ENCODE results near the gene HDAC1. TPM values are rescaled to one million over a fixed set of nuclear protein-coding genes. Genes with fewer than 3 reads are reported as not detected.
"Not testable (repeated sequence)": the region's sequence is repeated elsewhere in the genome, so short reads cannot be mapped to it uniquely, and the experiment has no call there.

Gene HDAC1
- total RNA-seq (2014; rRNA removed; shearing (Covaris generic)) = 98.0 and 99.1 TPM in 2 replicates
- polyA plus RNA-seq (2015; cell fraction: cytosol; rRNA removed) = 81.9 and 95.2 TPM in 2 replicates
- 137 and 147 TPM in 2 replicates for polyA plus RNA-seq (2015; cell fraction: nucleus; rRNA removed)

- in situ Hi-C loops (cut with HindIII; ENCODE audit: low pct_unique_long_range_greater_than_20kb, low sequenced_read_pairs) = no loop called here
- DNase-seq (ENCODE audit: low read depth, low spot score) = peak; percentile 94
Observed at GRCh38 chr1:32291708-32292538, at the start of gene HDAC1. TSS of gene HDAC1 (plus strand) at chr1:32292083. CDS start at chr1:32292170, 87 bp downstream.

- peak; percentile 55 for DNase-seq (ENCODE audit: low read depth, low spot score)
- in situ Hi-C loops (cut with HindIII; ENCODE audit: low pct_unique_long_range_greater_than_20kb, low sequenced_read_pairs) = no loop called here
Observed at GRCh38 chr1:32242341-32242851, 49.5 kb upstream of the HDAC1 start.

GRCh38 chr1:32246888-32247273 lies 45.0 kb upstream of the HDAC1 start, which contains the start of gene FAM167B:
TSS of gene FAM167B (plus strand) at chr1:32247222. CDS start at chr1:32247422, 200 bp downstream.
- in situ Hi-C loops (cut with HindIII; ENCODE audit: low pct_unique_long_range_greater_than_20kb, low sequenced_read_pairs) = no loop called here
- DNase-seq (ENCODE audit: low read depth, low spot score) = peak; percentile 98

GRCh38 chr1:32247452-32247851 lies 44.4 kb upstream of the HDAC1 start:
- in situ Hi-C loops (cut with HindIII; ENCODE audit: low pct_unique_long_range_greater_than_20kb, low sequenced_read_pairs) = no loop called here
- DNase-seq (ENCODE audit: low read depth, low spot score) = no peak

- peak; percentile 80 for DNase-seq (ENCODE audit: low read depth, low spot score)
- in situ Hi-C loops (cut with HindIII; ENCODE audit: low pct_unique_long_range_greater_than_20kb, low sequenced_read_pairs) = no loop called here
Observed at GRCh38 chr1:32247983-32248889, 43.6 kb upstream of the HDAC1 start.

GRCh38 chr1:32249831-32250525 lies 41.9 kb upstream of the HDAC1 start:
- in situ Hi-C loops (cut with HindIII; ENCODE audit: low pct_unique_long_range_greater_than_20kb, low sequenced_read_pairs) = no loop called here
- no peak for DNase-seq (ENCODE audit: low read depth, low spot score)

GRCh38 chr1:32250893-32251716 lies 40.8 kb upstream of the HDAC1 start, which contains the start of gene LCK:
TSS of gene LCK (plus strand) at chr1:32251265. CDS start at chr1:32274330, 23,065 bp downstream.
- in situ Hi-C loops (cut with HindIII; ENCODE audit: low pct_unique_long_range_greater_than_20kb, low sequenced_read_pairs) = no loop called here
- no peak for DNase-seq (ENCODE audit: low read depth, low spot score)

GRCh38 chr1:32255072-32256071 lies 36.5 kb upstream of the HDAC1 start:
- in situ Hi-C loops (cut with HindIII; ENCODE audit: low pct_unique_long_range_greater_than_20kb, low sequenced_read_pairs) = no loop called here
- DNase-seq (ENCODE audit: low read depth, low spot score) = no peak

GRCh38 chr1:32256473-32257226 lies 35.2 kb upstream of the HDAC1 start:
- DNase-seq (ENCODE audit: low read depth, low spot score) = no peak
- in situ Hi-C loops (cut with HindIII; ENCODE audit: low pct_unique_long_range_greater_than_20kb, low sequenced_read_pairs) = no loop called here

- in situ Hi-C loops (cut with HindIII; ENCODE audit: low pct_unique_long_range_greater_than_20kb, low sequenced_read_pairs) = no loop called here
- no peak for DNase-seq (ENCODE audit: low read depth, low spot score)
Observed at GRCh38 chr1:32257227-32257508, 34.7 kb upstream of the HDAC1 start.

- in situ Hi-C loops (cut with HindIII; ENCODE audit: low pct_unique_long_range_greater_than_20kb, low sequenced_read_pairs); DNase-seq (ENCODE audit: low read depth, low spot score): not testable (repeated sequence)
Observed at GRCh38 chr1:32263236-32263593, 28.7 kb upstream of the HDAC1 start.

GRCh38 chr1:32263744-32264143 lies 28.1 kb upstream of the HDAC1 start:
- in situ Hi-C loops (cut with HindIII; ENCODE audit: low pct_unique_long_range_greater_than_20kb, low sequenced_read_pairs) = no loop called here
- no peak for DNase-seq (ENCODE audit: low read depth, low spot score)

- in situ Hi-C loops (cut with HindIII; ENCODE audit: low pct_unique_long_range_greater_than_20kb, low sequenced_read_pairs) = no loop called here
- DNase-seq (ENCODE audit: low read depth, low spot score) = no peak
Observed at GRCh38 chr1:32265846-32266245, 26.0 kb upstream of the HDAC1 start.

GRCh38 chr1:32266921-32267591 lies 24.8 kb upstream of the HDAC1 start:
- in situ Hi-C loops (cut with HindIII; ENCODE audit: low pct_unique_long_range_greater_than_20kb, low sequenced_read_pairs) = no loop called here
- DNase-seq (ENCODE audit: low read depth, low spot score) = no peak

GRCh38 chr1:32269744-32270143 lies 22.1 kb upstream of the HDAC1 start:
- DNase-seq (ENCODE audit: low read depth, low spot score) = no peak
- in situ Hi-C loops (cut with HindIII; ENCODE audit: low pct_unique_long_range_greater_than_20kb, low sequenced_read_pairs) = no loop called here

Data from SK-MEL-5 (cell line).